ENCODE data around the gene PADI6. TPM values are rescaled to one million over a fixed set of nuclear protein-coding genes. Genes with fewer than 3 reads are reported as not detected.

The PADI6 gene
- total and polyA plus RNA-seq, 9 of the 15 experiments (the other 6 are each of a cell fraction or from before 2014, with no cell fraction given), result not detected

DNA sequence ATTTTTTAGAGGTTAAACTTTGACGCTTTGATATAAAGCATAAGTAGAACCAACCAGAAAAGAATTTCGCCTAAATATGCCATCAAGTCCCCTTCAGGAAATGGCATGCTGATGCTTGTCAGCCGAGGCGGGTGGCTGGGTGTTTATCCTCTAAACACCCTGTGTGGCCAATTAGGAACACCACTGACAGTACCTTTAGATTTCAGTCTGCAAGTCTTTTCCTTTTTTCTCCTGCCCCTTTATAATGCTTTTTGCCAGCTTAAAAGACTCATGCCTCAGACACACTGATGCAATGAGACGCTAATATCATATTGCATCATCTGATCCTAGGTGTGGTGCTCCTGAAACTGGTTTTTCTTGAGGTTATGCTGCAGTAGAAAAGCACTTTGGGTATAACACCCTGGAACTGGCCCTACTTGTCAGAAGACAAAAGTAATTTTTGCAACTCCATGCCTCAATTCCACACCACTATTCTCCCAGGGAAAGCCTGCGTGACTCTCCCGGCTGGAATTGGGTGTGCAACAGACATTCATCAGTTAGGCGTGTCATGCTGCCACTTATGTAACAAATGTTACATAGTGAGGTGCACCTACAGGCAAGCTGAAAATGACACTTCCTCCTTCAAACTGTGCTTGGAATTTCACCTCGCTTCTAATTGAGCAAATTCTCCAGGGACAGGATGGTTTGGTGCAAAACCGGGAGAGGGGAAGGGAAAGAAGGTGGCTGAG is 69.4 kb downstream of the PADI6 start (continued):
- TF ChIP-seq, protein P1, sequence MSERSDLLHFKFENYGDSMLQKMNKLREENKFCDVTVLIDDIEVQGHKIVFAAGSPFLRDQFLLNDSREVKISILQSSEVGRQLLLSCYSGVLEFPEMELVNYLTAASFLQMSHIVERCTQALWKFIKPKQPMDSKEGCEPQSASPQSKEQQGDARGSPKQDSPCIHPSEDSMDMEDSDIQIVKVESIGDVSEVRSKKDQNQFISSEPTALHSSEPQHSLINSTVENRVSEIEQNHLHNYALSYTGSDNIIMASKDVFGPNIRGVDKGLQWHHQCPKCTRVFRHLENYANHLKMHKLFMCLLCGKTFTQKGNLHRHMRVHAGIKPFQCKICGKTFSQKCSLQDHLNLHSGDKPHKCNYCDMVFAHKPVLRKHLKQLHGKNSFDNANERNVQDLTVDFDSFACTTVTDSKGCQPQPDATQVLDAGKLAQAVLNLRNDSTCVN (CRISPR knock-in tag; IDR thresholded peaks at IDR 0.05), result no peak
- TF ChIP-seq NCOA1 (IDR thresholded peaks at IDR 0.05; ENCODE audit: low read depth), result peak; percentile 47; the same call in 1 of the 2 replicates
- peak; percentile 92 for TF ChIP-seq ZEB2 (IDR thresholded peaks at IDR 0.05)
- TF ChIP-seq ARNT (IDR thresholded peaks at IDR 0.05), result peak in 1 of 2 experiments; percentile 25; a peak in 1 of 4 replicates
- no peak for TF ChIP-seq SLC30A9 (CRISPR knock-in tag; IDR thresholded peaks at IDR 0.05)
- peak; percentile 82 for TF ChIP-seq DPF2 (IDR thresholded peaks at IDR 0.05)
- TF ChIP-seq ASH1L (IDR thresholded peaks at IDR 0.05; ENCODE audit: borderline replicate concordance, low read depth, partially characterized antibody), result no peak
- TF ChIP-seq ADNP (tag; IDR thresholded peaks at IDR 0.05), result no peak
- TF ChIP-seq ZNF347 (CRISPR knock-in tag; IDR thresholded peaks at IDR 0.05; ENCODE audit: low read depth), result no peak
- TF ChIP-seq FOXJ2 (tag; IDR thresholded peaks at IDR 0.05), result peak; percentile 92
- TF ChIP-seq JUN (IDR thresholded peaks at IDR 0.05; ENCODE audit: borderline replicate concordance, low read depth, low read length), result peak; percentile 91
- TF ChIP-seq JUN (CRISPR knock-in tag; IDR thresholded peaks at IDR 0.05; ENCODE audit: borderline replicate concordance), result no peak
- TF ChIP-seq, protein P2, sequence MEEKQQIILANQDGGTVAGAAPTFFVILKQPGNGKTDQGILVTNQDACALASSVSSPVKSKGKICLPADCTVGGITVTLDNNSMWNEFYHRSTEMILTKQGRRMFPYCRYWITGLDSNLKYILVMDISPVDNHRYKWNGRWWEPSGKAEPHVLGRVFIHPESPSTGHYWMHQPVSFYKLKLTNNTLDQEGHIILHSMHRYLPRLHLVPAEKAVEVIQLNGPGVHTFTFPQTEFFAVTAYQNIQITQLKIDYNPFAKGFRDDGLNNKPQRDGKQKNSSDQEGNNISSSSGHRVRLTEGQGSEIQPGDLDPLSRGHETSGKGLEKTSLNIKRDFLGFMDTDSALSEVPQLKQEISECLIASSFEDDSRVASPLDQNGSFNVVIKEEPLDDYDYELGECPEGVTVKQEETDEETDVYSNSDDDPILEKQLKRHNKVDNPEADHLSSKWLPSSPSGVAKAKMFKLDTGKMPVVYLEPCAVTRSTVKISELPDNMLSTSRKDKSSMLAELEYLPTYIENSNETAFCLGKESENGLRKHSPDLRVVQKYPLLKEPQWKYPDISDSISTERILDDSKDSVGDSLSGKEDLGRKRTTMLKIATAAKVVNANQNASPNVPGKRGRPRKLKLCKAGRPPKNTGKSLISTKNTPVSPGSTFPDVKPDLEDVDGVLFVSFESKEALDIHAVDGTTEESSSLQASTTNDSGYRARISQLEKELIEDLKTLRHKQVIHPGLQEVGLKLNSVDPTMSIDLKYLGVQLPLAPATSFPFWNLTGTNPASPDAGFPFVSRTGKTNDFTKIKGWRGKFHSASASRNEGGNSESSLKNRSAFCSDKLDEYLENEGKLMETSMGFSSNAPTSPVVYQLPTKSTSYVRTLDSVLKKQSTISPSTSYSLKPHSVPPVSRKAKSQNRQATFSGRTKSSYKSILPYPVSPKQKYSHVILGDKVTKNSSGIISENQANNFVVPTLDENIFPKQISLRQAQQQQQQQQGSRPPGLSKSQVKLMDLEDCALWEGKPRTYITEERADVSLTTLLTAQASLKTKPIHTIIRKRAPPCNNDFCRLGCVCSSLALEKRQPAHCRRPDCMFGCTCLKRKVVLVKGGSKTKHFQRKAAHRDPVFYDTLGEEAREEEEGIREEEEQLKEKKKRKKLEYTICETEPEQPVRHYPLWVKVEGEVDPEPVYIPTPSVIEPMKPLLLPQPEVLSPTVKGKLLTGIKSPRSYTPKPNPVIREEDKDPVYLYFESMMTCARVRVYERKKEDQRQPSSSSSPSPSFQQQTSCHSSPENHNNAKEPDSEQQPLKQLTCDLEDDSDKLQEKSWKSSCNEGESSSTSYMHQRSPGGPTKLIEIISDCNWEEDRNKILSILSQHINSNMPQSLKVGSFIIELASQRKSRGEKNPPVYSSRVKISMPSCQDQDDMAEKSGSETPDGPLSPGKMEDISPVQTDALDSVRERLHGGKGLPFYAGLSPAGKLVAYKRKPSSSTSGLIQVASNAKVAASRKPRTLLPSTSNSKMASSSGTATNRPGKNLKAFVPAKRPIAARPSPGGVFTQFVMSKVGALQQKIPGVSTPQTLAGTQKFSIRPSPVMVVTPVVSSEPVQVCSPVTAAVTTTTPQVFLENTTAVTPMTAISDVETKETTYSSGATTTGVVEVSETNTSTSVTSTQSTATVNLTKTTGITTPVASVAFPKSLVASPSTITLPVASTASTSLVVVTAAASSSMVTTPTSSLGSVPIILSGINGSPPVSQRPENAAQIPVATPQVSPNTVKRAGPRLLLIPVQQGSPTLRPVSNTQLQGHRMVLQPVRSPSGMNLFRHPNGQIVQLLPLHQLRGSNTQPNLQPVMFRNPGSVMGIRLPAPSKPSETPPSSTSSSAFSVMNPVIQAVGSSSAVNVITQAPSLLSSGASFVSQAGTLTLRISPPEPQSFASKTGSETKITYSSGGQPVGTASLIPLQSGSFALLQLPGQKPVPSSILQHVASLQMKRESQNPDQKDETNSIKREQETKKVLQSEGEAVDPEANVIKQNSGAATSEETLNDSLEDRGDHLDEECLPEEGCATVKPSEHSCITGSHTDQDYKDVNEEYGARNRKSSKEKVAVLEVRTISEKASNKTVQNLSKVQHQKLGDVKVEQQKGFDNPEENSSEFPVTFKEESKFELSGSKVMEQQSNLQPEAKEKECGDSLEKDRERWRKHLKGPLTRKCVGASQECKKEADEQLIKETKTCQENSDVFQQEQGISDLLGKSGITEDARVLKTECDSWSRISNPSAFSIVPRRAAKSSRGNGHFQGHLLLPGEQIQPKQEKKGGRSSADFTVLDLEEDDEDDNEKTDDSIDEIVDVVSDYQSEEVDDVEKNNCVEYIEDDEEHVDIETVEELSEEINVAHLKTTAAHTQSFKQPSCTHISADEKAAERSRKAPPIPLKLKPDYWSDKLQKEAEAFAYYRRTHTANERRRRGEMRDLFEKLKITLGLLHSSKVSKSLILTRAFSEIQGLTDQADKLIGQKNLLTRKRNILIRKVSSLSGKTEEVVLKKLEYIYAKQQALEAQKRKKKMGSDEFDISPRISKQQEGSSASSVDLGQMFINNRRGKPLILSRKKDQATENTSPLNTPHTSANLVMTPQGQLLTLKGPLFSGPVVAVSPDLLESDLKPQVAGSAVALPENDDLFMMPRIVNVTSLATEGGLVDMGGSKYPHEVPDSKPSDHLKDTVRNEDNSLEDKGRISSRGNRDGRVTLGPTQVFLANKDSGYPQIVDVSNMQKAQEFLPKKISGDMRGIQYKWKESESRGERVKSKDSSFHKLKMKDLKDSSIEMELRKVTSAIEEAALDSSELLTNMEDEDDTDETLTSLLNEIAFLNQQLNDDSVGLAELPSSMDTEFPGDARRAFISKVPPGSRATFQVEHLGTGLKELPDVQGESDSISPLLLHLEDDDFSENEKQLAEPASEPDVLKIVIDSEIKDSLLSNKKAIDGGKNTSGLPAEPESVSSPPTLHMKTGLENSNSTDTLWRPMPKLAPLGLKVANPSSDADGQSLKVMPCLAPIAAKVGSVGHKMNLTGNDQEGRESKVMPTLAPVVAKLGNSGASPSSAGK (IDR thresholded peaks at IDR 0.05), result peak; percentile 74
- TF ChIP-seq POLR2H (tag; IDR thresholded peaks at IDR 0.05; ENCODE audit: low read depth), result peak; percentile 92
